Measurements from ENCODE around the gene SPATA2L. TPM values are rescaled to one million over a fixed set of nuclear protein-coding genes. Genes with fewer than 3 reads are reported as not detected.

Gene SPATA2L
- polyA plus RNA-seq, 1 of the 3 experiments (the other 2 are of a cell fraction), result 8.6 TPM

GRCh38 chr16:89651584-89651983 is 49.9 kb downstream of the SPATA2L start:
- CTCF ChIA-PET, result interaction anchor here (4.6 kb wide), 1 partner anchor 10 kb away, joined by 23 read pairs; no protein-coding TSS in a partner anchor
- peaks cover 29% of the 10 kb centered on the region for H4K20me1 ChIP-seq (ENCODE audit: insufficient read depth)
- no peak for TF ChIP-seq TCF12 (IDR thresholded peaks at IDR 0.05)
- no peak for TF ChIP-seq RAD21 (IDR thresholded peaks at IDR 0.05; ENCODE audit: low read length)
- TF ChIP-seq FOXJ3 (CRISPR knock-in tag; IDR thresholded peaks at IDR 0.05), result no peak
- no peak for TF ChIP-seq USF1 (IDR thresholded peaks at IDR 0.05; ENCODE audit: borderline replicate concordance, low read depth)
- no peak for TF ChIP-seq FOXM1 (IDR thresholded peaks at IDR 0.05; ENCODE audit: low read depth)
- TF ChIP-seq TAF1 (IDR thresholded peaks at IDR 0.05; ENCODE audit: borderline replicate concordance, low read depth, low read length), result no peak
- TF ChIP-seq ZBTB33 (IDR thresholded peaks at IDR 0.05; ENCODE audit: borderline replicate concordance, low read depth), result no peak

GRCh38 chr16:89646906-89647305 is 54.6 kb downstream of the SPATA2L start:
- ChIA-PET CTCF (interaction anchor here (1.0 to 2.0 kb wide), 2 partner anchors 12 to 32 kb away, joined by 3 to 5 read pairs; no protein-coding TSS in a partner anchor), POLR2A (interaction anchor here (1.3 kb wide), 1 partner anchor 11 kb away, joined by 4 read pairs; the partner anchor contains the start of genes CHMP1A and SPATA33)
- no peak for DNase-seq
- Histone ChIP-seq H3K27me3 (ENCODE audit: insufficient read depth) (no peaks in the 10 kb centered on the region), H3K9ac (no peak overlapping the region), H4K20me1 (ENCODE audit: insufficient read depth) (peaks cover 12% of the 10 kb centered on the region), H3K9me2 (no peaks in the 10 kb centered on the region), H3K36me3 (replicated peaks in 1 of 2; ENCODE audit: control insufficient read depth in 1 of 2, insufficient read depth in 2 of 2, low read length in 1 of 2) (peaks cover 5 to 37% of the 10 kb centered on the region in 2 experiments), H3F3A (replicated peaks; ENCODE audit: insufficient read depth) (peaks cover 6% of the 10 kb centered on the region), H2AFZ (ENCODE audit: low read depth) (no peak overlapping the region), H3K4me3 (ENCODE audit: low read depth in 2 of 2, low read length in 1 of 2) (no peak overlapping the region), H3K27ac (ENCODE audit: low read depth in 2 of 2, low read length in 1 of 2) (no peak overlapping the region), H3K79me2 (ENCODE audit: insufficient read depth) (peaks cover 18% of the 10 kb centered on the region), H3K4me1 (ENCODE audit: control insufficient read depth in 1 of 2, insufficient read depth in 2 of 2, low read depth in 1 of 2, low read length in 1 of 2) (peaks cover 0 to 4% of the 10 kb centered on the region in 2 experiments; a peak in 1 of 4 replicates), H3K9me3 (no peaks in the 10 kb centered on the region), H3K4me2 (no peak overlapping the region)
- 96% methylated on average over 11 of the region's 12 CpGs for WGBS (ENCODE audit: low lambda C conversion rate)
- TF ChIP-seq EP300 (IDR thresholded peaks at IDR 0.05; ENCODE audit: borderline replicate concordance in 1 of 2, low read depth in 1 of 2, low read length in 1 of 2) (no peak), MXI1 (IDR thresholded peaks at IDR 0.05; ENCODE audit: low read depth, low read length) (no peak)

More at GRCh38 chr16:89651584-89651983, 49.9 kb downstream of the SPATA2L start:
- POLR2A ChIA-PET, result no interaction called here
- no peak overlapping the region for H3K9ac ChIP-seq
- peaks cover 5 to 23% of the 10 kb centered on the region in 2 experiments for H3K36me3 ChIP-seq (replicated peaks in 1 of 2; ENCODE audit: control insufficient read depth in 1 of 2, insufficient read depth in 2 of 2, low read length in 1 of 2)
- H3K27ac ChIP-seq (ENCODE audit: low read depth in 2 of 2, low read length in 1 of 2), result no peak overlapping the region; a peak in 1 of 4 replicates
- no peak for DNase-seq
- 92% methylated on average over 15 of the region's 15 CpGs for WGBS (ENCODE audit: low lambda C conversion rate)
- no peak overlapping the region for H3K4me2 ChIP-seq
- no peaks in the 10 kb centered on the region for H3K27me3 ChIP-seq (ENCODE audit: insufficient read depth)
- no peaks in the 10 kb centered on the region for H3F3A ChIP-seq (replicated peaks; ENCODE audit: insufficient read depth)
- no peak overlapping the region for H3K4me3 ChIP-seq (ENCODE audit: low read depth in 2 of 2, low read length in 1 of 2)
- no peak overlapping the region for H2AFZ ChIP-seq (ENCODE audit: low read depth)
- no peaks in the 10 kb centered on the region for H3K9me3 ChIP-seq
- H3K9me2 ChIP-seq, result no peaks in the 10 kb centered on the region
- H3K79me2 ChIP-seq (ENCODE audit: insufficient read depth), result peaks cover 58% of the 10 kb centered on the region
- peaks cover 0 to 10% of the 10 kb centered on the region in 2 experiments; a peak in 1 of 4 replicates for H3K4me1 ChIP-seq (ENCODE audit: control insufficient read depth in 1 of 2, insufficient read depth in 2 of 2, low read depth in 1 of 2, low read length in 1 of 2)

Other genes starting within 250 kb of the SPATA2L start
- gene ANKRD11, start 211.1 kb downstream of the SPATA2L start, polyA plus RNA-seq (2012; rRNA removed), result 31.1 and 50.2 TPM in 2 replicates
- gene SPG7, start 193.3 kb downstream of the SPATA2L start, polyA plus RNA-seq (2012; rRNA removed), result 100 and 107 TPM in 2 replicates
- 3,540 and 4,635 TPM in 2 replicates for gene RPL13, start 141.0 kb downstream of the SPATA2L start, polyA plus RNA-seq (2012; rRNA removed)
- gene CPNE7, start 125.9 kb downstream of the SPATA2L start, polyA plus RNA-seq (2012; rRNA removed), result 3.9 and 4.0 TPM in 2 replicates
- gene DPEP1, start 88.1 kb downstream of the SPATA2L start, polyA plus RNA-seq (2012; rRNA removed), result 0.05 TPM in 1 of 2 replicates, not detected in the other
- 138 and 143 TPM in 2 replicates for gene CHMP1A, start 44.0 kb downstream of the SPATA2L start, polyA plus RNA-seq (2012; rRNA removed)
- 7.2 and 8.5 TPM in 2 replicates for gene SPATA33, start 43.9 kb downstream of the SPATA2L start, polyA plus RNA-seq (2012; rRNA removed)
- 84.7 and 94.5 TPM in 2 replicates for gene CDK10, start 15.0 kb downstream of the SPATA2L start, polyA plus RNA-seq (2012; rRNA removed)
- gene VPS9D1, start 19.2 kb upstream of the SPATA2L start, polyA plus RNA-seq (2012; rRNA removed), result 9.2 and 10.1 TPM in 2 replicates
- gene ZNF276, start 19.8 kb upstream of the SPATA2L start, polyA plus RNA-seq (2012; rRNA removed), result 24.9 and 27.0 TPM in 2 replicates
- 21.5 and 23.9 TPM in 2 replicates for gene FANCA, start 114.9 kb upstream of the SPATA2L start, polyA plus RNA-seq (2012; rRNA removed)
- 15.3 and 16.2 TPM in 2 replicates for gene SPIRE2, start 126.8 kb upstream of the SPATA2L start, polyA plus RNA-seq (2012; rRNA removed)
- 162 and 208 TPM in 2 replicates for gene TCF25, start 171.9 kb upstream of the SPATA2L start, polyA plus RNA-seq (2012; rRNA removed)
- 11.1 and 12.7 TPM in 2 replicates for gene MC1R, start 217.2 kb upstream of the SPATA2L start, polyA plus RNA-seq (2012; rRNA removed)
- gene TUBB3, start 221.6 kb upstream of the SPATA2L start, polyA plus RNA-seq (2012; rRNA removed), result 375 and 428 TPM in 2 replicates
- gene DEF8, start 247.1 kb upstream of the SPATA2L start, polyA plus RNA-seq (2012; rRNA removed), result 112 and 119 TPM in 2 replicates

Data from SK-N-SH (cell line).